ENCODE data around the gene AJAP1. TPM values are rescaled to one million over a fixed set of nuclear protein-coding genes. Genes with fewer than 3 reads are reported as not detected.

AJAP1 gene
- polyA plus RNA-seq, 1 experiment: not detected

DNA sequence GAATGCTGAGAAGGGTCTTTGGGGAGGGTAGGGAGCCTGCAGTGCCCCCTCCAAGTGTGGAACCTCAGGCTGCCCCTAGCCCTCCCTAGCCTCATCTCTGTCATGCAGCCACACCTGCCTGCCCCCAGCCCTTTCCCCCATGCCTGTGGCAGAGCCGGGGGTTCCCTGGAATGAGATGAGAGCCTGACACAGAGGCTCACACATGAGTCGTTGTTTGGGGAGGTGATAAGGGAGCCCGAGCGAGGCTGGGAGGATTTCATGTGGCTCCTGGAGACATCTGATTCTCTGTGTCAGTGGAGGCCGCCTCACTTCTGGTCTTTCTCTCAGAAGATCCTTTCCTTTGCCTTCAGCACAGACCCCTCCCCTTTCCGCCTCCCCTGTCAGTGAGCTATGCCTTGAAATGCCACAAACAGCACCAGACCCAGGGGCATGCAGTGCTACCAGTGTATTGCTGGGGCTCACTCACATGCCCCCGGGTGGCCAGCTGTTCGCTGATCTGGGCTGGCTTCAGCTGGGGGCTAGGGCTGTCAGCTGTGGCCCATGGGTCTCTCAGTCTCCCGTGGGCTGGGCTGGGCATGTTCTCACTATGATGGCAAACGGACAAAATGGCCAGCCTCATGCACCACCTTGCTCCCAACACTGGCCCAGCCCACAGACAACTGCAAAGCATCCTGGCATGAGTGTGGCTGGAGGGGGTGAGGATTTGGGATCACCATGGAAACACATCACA lies 102.6 kb downstream of the AJAP1 start:
- no peak for DNase-seq (ENCODE audit: low read depth, low spot score)
- POLR2A ChIA-PET: no interaction called here

DNA sequence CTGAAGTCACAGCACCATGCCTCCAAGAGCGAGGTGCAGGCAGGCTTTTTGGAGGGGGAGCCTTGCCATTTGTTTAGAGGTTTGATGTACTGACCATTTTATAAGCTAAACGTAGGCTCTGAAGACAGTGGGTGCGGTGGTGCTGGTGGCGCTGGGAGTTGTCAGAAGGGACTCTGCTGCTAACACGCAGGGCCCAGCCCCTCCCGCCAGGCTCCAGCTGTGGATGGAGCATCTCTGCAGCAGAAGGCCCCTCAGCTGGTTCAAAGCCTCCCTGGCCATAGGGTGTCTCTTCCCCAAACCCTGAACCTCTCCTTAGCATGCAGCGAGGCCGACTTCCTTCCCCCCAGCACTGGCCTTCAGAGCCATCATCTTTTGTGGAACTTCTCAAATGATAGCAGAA lies 105.3 kb downstream of the AJAP1 start:
- no peak overlapping the region for H3K4me3 ChIP-seq (ENCODE audit: low read depth, low read length)
- POLR2A ChIA-PET: no interaction called here
- TF ChIP-seq, protein P1, sequence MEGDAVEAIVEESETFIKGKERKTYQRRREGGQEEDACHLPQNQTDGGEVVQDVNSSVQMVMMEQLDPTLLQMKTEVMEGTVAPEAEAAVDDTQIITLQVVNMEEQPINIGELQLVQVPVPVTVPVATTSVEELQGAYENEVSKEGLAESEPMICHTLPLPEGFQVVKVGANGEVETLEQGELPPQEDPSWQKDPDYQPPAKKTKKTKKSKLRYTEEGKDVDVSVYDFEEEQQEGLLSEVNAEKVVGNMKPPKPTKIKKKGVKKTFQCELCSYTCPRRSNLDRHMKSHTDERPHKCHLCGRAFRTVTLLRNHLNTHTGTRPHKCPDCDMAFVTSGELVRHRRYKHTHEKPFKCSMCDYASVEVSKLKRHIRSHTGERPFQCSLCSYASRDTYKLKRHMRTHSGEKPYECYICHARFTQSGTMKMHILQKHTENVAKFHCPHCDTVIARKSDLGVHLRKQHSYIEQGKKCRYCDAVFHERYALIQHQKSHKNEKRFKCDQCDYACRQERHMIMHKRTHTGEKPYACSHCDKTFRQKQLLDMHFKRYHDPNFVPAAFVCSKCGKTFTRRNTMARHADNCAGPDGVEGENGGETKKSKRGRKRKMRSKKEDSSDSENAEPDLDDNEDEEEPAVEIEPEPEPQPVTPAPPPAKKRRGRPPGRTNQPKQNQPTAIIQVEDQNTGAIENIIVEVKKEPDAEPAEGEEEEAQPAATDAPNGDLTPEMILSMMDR (IDR thresholded peaks at IDR 0.05; ENCODE audit: low read depth, low read length): no peak
- H3K9me3 ChIP-seq (ENCODE audit: control insufficient read depth, insufficient read depth, low read length): peaks cover 89% of the 10 kb centered on the region
- CTCF ChIA-PET: no interaction called here
- no peak overlapping the region for H3K27ac ChIP-seq (ENCODE audit: low read depth, low read length)
- no peak for DNase-seq (ENCODE audit: low read depth, low spot score)
- H3K27me3 ChIP-seq (ENCODE audit: control insufficient read depth, insufficient read depth, low read length): no peaks in the 10 kb centered on the region

More for the DNA sequence above, 102.6 kb downstream of the AJAP1 start:
- H3K27me3 ChIP-seq (ENCODE audit: control insufficient read depth, insufficient read depth, low read length): no peaks in the 10 kb centered on the region
- TF ChIP-seq, protein P1 (IDR thresholded peaks at IDR 0.05; ENCODE audit: low read depth, low read length): no peak
- no peak overlapping the region for H3K27ac ChIP-seq (ENCODE audit: low read depth, low read length)
- H3K9me3 ChIP-seq (ENCODE audit: control insufficient read depth, insufficient read depth, low read length): peaks cover 81% of the 10 kb centered on the region
- no peak overlapping the region for H3K4me3 ChIP-seq (ENCODE audit: low read depth, low read length)
- CTCF ChIA-PET: no interaction called here

GRCh38 chr1:4760088-4760487 lies 105.7 kb downstream of the AJAP1 start:
- ChIA-PET POLR2A (no interaction called here), CTCF (no interaction called here)
- Histone ChIP-seq H3K27ac (ENCODE audit: low read depth, low read length) (no peak overlapping the region), H3K27me3 (ENCODE audit: control insufficient read depth, insufficient read depth, low read length) (no peaks in the 10 kb centered on the region), H3K4me3 (ENCODE audit: low read depth, low read length) (no peak overlapping the region), H3K9me3 (ENCODE audit: control insufficient read depth, insufficient read depth, low read length) (peaks cover 85% of the 10 kb centered on the region)
- DNase-seq (ENCODE audit: low read depth, low spot score): no peak
- TF ChIP-seq, protein P1 (IDR thresholded peaks at IDR 0.05; ENCODE audit: low read depth, low read length): no peak

DNA sequence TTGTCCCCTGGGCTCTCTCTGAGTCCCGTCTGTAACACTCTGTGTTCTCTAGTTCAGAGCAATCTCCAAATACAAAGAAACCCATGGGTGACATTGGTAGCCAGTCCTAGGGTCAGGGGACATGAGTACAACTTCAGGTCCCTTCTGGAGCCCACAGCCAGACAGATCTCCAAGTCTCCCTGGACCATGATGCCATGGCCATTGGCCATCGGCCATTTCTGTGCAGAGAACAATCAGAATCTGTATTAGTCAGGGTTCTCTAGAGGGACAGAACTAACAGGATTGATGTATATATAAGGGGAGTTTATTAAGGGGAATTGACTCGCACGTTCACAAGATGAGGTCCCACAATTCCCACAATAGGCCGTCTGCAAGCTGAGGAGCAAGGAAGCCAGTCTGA lies 106.9 kb downstream of the AJAP1 start:
- H3K27me3 ChIP-seq (ENCODE audit: control insufficient read depth, insufficient read depth, low read length): no peaks in the 10 kb centered on the region
- H3K9me3 ChIP-seq (ENCODE audit: control insufficient read depth, insufficient read depth, low read length): peaks cover 73% of the 10 kb centered on the region
- TF ChIP-seq, protein P1 (IDR thresholded peaks at IDR 0.05; ENCODE audit: low read depth, low read length): no peak
- no peak overlapping the region for H3K27ac ChIP-seq (ENCODE audit: low read depth, low read length)
- ChIA-PET CTCF (no interaction called here), POLR2A (no interaction called here)
- H3K4me3 ChIP-seq (ENCODE audit: low read depth, low read length): no peak overlapping the region
- no peak for DNase-seq (ENCODE audit: low read depth, low spot score)

DNA sequence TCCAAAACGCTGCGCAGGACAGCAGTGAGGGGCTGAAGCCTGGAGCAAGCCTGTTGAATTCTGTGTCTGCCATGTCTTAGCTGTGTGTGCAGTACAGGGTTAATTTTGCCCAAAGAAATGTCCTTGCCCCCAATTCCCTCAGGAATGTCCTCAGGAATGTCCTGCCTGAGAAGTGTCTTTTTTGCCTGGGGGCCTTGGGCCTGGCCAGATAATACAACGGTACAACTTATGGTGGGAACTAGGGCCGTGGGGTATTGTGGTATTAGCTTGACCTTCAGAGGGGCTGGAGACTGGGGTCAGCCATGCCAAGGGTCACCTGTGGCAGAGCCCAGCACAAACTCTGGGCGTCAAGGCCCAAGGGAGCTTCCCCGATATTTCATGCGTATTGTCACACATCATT lies 107.7 kb downstream of the AJAP1 start:
- ChIA-PET CTCF (no interaction called here), POLR2A (no interaction called here)
- Histone ChIP-seq H3K27me3 (ENCODE audit: control insufficient read depth, insufficient read depth, low read length) (no peaks in the 10 kb centered on the region), H3K9me3 (ENCODE audit: control insufficient read depth, insufficient read depth, low read length) (peaks cover 64% of the 10 kb centered on the region), H3K27ac (ENCODE audit: low read depth, low read length) (no peak overlapping the region), H3K4me3 (ENCODE audit: low read depth, low read length) (no peak overlapping the region)
- DNase-seq (ENCODE audit: low read depth, low spot score): no peak
- TF ChIP-seq, protein P1 (IDR thresholded peaks at IDR 0.05; ENCODE audit: low read depth, low read length): no peak
